A673 (cell line): Measurements from ENCODE around the gene C2orf76. TPM values are rescaled to one million over a fixed set of nuclear protein-coding genes. Genes with fewer than 3 reads are reported as not detected.

Experiments used
- BruUV-seq: library from RNA; stranded (reverse); fragments of 400-500 nt; replicated peaks from 2 replicates; lab custom pipeline; 2021; lab: Mats Ljungman, UMichigan
- CTCF ChIA-PET: fragments of 300-600 bp; sonication (Branson Sonifier 250); formaldehyde crosslinking; loops from one replicate; lab custom pipeline; 2022; ENCODE audit warnings: antibody characterized with exemption; lab: Charles Lee
- POLR2A ChIA-PET: fragments of 300-600 bp; sonication (Branson Sonifier 250); formaldehyde crosslinking; loops from one replicate; lab custom pipeline; 2022; ENCODE audit warnings: antibody characterized with exemption; ENCODE audit not compliant: low non-redundant PET; lab: Charles Lee
- DNase-seq: peaks from one replicate; pipeline ENCODE4 v3.0.0-alpha.2; 2015; ENCODE audit warnings: low spot score
- H3K27ac ChIP-seq: fragments of 200-600 bp; sonication (generic); 2 replicates; pipeline ENCODE4 v1.5.1; 2016; ENCODE audit warnings: mixed run types, low read depth, mild to moderate bottlenecking, mixed read lengths, antibody characterized with exemption, low read length; ENCODE audit not compliant: poor library complexity, severe bottlenecking
- H3K27me3 ChIP-seq: fragments of 200-600 bp; sonication (generic); replicated peaks from 2 replicates; pipeline ENCODE4 v1.6.1; 2017; ENCODE audit warnings: mixed run types, low read depth, mild to moderate bottlenecking, mixed read lengths, antibody characterized with exemption, low read length; ENCODE audit not compliant: insufficient read depth, poor library complexity
- H3K36me3 ChIP-seq: fragments of 200-600 bp; sonication (generic); 2 replicates; pipeline ENCODE4 v1.6.1; 2016; ENCODE audit warnings: mixed run types, mild to moderate bottlenecking, mixed read lengths, antibody characterized with exemption, low read length; ENCODE audit not compliant: insufficient read depth, poor library complexity, severe bottlenecking
- H3K4me1 ChIP-seq: fragments of 200-600 bp; sonication (generic); 2 replicates; pipeline ENCODE4 v1.6.1; 2017; ENCODE audit warnings: mixed run types, mild to moderate bottlenecking, mixed read lengths, antibody characterized with exemption, low read length; ENCODE audit not compliant: insufficient read depth, poor library complexity, severe bottlenecking
- H3K4me3 ChIP-seq: fragments of 200-600 bp; sonication (generic); 2 replicates; pipeline ENCODE4 v1.5.1; 2016; ENCODE audit warnings: low read depth, mixed run types, mild to moderate bottlenecking, mixed read lengths, low read length; ENCODE audit not compliant: poor library complexity, severe bottlenecking
- H3K9me3 ChIP-seq: fragments of 200-600 bp; sonication (generic); 2 replicates; pipeline ENCODE4 v1.6.1; 2016; ENCODE audit warnings: mixed run types, low read depth, mild to moderate bottlenecking, mixed read lengths, antibody characterized with exemption, low read length; ENCODE audit not compliant: poor library complexity, severe bottlenecking
- CTCF ChIP-seq: fragments of 300-800, 200-600 bp; sonication (generic); conservative IDR thresholded peaks from 2 replicates; pipeline ENCODE4 v1.5.1; 2017; ENCODE audit warnings: low read depth, mild to moderate bottlenecking, antibody characterized with exemption, low read length, moderate library complexity, mixed read lengths
- EZH2 ChIP-seq: fragments of 200-600 bp; sonication (generic); IDR thresholded peaks from 2 replicates; pipeline ENCODE4 v1.6.1; 2017; ENCODE audit warnings: borderline replicate concordance, low read depth, mild to moderate bottlenecking, mixed read lengths, antibody characterized with exemption, low read length; ENCODE audit not compliant: poor library complexity, severe bottlenecking
- intact Hi-C: fragments of 100-400 bp; cut with micrococcal nuclease; formaldehyde crosslinking; loops from one replicate; pipeline ENCODE4 v1.10.0; 2022; ENCODE audit not compliant: unreplicated experiment
- total RNA-seq: library from RNA; stranded (reverse); gene quantifications from 2 replicates; pipeline ENCODE4 v1.2.3, GENCODE V29; 2021

Gene C2orf76
- total RNA-seq, 1 experiment from 2014 or later: 13.4 TPM

GRCh38 chr2:119364798-119365197 lies 1.8 kb downstream of the C2orf76 start:
- DNase-seq: no peak
- ChIA-PET POLR2A (no interaction called here), CTCF (no interaction called here)
- no TSS peak for BruUV-seq
- intact Hi-C loops: no loop called here
- Histone ChIP-seq H3K27ac (no peak overlapping the region), H3K4me3 (no peak overlapping the region), H3K4me1 (peaks cover 11% of the 10 kb centered on the region), H3K27me3 (no peaks in the 10 kb centered on the region), H3K9me3 (no peaks in the 10 kb centered on the region), H3K36me3 (peaks cover 18% of the 10 kb centered on the region)
- TF ChIP-seq CTCF (no peak), EZH2 (no peak)

GRCh38 chr2:119360423-119360966 lies 6.1 kb downstream of the C2orf76 start:
- BruUV-seq: no TSS peak
- POLR2A ChIA-PET: no interaction called here

GRCh38 chr2:119359774-119360173 lies 6.9 kb downstream of the C2orf76 start:
- POLR2A ChIA-PET: no interaction called here
- BruUV-seq: no TSS peak
- no peaks in the 10 kb centered on the region for H3K36me3 ChIP-seq
- no peak for TF ChIP-seq EZH2
- TF ChIP-seq CTCF: no peak
- H3K9me3 ChIP-seq: no peaks in the 10 kb centered on the region
- DNase-seq: no peak
- H3K27me3 ChIP-seq: no peaks in the 10 kb centered on the region
- no peak overlapping the region for H3K4me3 ChIP-seq
- intact Hi-C loops: loop anchor here (5.0 kb wide), 1 partner anchor 42 kb away; no protein-coding TSS in a partner anchor
- CTCF ChIA-PET: no interaction called here
- no peaks in the 10 kb centered on the region for H3K4me1 ChIP-seq
- no peak overlapping the region for H3K27ac ChIP-seq

More at GRCh38 chr2:119360423-119360966, 6.1 kb downstream of the C2orf76 start:
- Histone ChIP-seq H3K27ac (no peak overlapping the region), H3K27me3 (no peaks in the 10 kb centered on the region), H3K4me3 (no peak overlapping the region), H3K4me1 (peaks cover 6% of the 10 kb centered on the region), H3K9me3 (no peaks in the 10 kb centered on the region), H3K36me3 (no peaks in the 10 kb centered on the region)
- intact Hi-C loops: no loop called here
- no peak for DNase-seq
- CTCF ChIA-PET: no interaction called here
- no peak for TF ChIP-seq CTCF
- no peak for TF ChIP-seq EZH2
